ENCODE measurements around the gene MYOM1. TPM values are rescaled to one million over a fixed set of nuclear protein-coding genes. Genes with fewer than 3 reads are reported as not detected.
"Not testable (repeated sequence)": the region's sequence is repeated elsewhere in the genome, so short reads cannot be mapped to it uniquely, and the experiment has no call there.

MYOM1 gene
- total RNA-seq, 4 donors from 2014 or later: 13.3 to 31.7 (median 16.5) TPM

DNA sequence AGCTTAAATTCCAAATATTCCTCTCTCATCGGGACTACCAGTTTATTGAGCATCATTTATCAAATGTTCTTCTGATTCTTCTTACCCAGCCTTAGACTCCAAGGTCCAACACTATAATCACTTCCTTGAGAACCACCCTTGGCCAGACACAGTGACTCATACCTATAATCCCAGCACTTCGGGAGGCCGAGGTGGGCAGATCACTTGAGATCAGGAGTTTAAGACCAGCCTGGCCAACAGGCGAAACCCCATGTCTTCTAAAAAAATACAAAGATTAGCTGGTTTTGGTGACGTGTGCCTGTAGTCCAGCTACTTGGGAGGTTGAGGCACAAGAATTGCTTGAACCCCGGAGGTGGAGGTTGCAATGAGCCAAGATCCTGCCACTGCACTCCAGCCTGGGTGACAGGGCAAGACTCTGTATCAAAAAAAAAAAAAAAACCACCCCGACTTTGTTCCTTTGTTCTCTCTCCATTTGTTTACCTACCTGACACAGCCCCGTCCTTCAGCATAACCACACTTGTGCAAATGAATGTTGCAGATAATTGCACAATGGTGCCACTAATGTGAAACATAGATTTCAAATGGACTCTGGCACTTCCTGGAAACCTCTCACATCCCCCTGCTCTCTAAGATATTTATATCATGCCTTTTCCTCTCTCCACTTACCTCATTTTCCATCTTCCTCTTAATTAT is 167.9 kb downstream of the MYOM1 start:
- no peak for DNase-seq (ENCODE audit: extremely low spot score)
- intact Hi-C loops (cut with DNase I): no loop called here
- H3K4me1 ChIP-seq: no peaks in the 10 kb centered on the region
- H3K27me3 ChIP-seq: no peaks in the 10 kb centered on the region
- 80% methylated on average over 8 of the region's 8 CpGs for WGBS
- TF ChIP-seq, protein P1, sequence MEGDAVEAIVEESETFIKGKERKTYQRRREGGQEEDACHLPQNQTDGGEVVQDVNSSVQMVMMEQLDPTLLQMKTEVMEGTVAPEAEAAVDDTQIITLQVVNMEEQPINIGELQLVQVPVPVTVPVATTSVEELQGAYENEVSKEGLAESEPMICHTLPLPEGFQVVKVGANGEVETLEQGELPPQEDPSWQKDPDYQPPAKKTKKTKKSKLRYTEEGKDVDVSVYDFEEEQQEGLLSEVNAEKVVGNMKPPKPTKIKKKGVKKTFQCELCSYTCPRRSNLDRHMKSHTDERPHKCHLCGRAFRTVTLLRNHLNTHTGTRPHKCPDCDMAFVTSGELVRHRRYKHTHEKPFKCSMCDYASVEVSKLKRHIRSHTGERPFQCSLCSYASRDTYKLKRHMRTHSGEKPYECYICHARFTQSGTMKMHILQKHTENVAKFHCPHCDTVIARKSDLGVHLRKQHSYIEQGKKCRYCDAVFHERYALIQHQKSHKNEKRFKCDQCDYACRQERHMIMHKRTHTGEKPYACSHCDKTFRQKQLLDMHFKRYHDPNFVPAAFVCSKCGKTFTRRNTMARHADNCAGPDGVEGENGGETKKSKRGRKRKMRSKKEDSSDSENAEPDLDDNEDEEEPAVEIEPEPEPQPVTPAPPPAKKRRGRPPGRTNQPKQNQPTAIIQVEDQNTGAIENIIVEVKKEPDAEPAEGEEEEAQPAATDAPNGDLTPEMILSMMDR (IDR thresholded peaks at IDR 0.05): no peak
- TF ChIP-seq EP300 (IDR thresholded peaks at IDR 0.05) (no peak), POLR2A (IDR thresholded peaks at IDR 0.05; ENCODE audit: low read depth) (no peak), POLR2AphosphoS5 (IDR thresholded peaks at IDR 0.05) (no peak)
- no peaks in the 10 kb centered on the region for H3K9me3 ChIP-seq
- H3K27ac ChIP-seq (replicated peaks in 1 of 4): no peak overlapping the region
- no peaks in the 10 kb centered on the region for H3K36me3 ChIP-seq
- no peak overlapping the region for H3K4me3 ChIP-seq

DNA sequence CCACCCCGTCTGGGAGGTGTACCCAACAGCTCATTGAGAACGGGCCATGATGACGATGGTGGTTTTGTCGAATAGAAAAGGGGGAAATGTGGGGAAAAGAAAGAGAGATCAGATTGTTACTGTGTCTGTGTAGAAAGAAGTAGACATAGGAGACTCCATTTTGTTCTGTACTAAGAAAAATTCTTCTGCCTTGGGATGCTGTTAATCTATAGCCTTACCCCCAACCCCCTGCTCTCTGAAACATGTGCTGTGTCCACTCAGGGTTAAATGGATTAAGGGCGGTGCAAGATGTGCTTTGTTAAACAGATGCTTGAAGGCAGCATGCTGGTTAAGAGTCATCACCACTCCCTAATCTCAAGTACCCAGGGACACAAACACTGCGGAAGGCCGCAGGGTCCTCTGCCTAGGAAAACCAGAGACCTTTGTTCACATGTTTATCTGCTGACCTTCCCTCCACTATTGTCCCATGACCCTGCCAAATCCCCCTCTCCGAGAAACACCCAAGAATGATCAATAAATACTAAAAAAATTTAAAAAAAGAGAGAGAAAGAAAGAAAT is 169.8 kb downstream of the MYOM1 start:
- H3K27me3 ChIP-seq; intact Hi-C loops (cut with DNase I): not testable (repeated sequence)
- WGBS: 98% methylated on average over 3 of the region's 8 CpGs

DNA sequence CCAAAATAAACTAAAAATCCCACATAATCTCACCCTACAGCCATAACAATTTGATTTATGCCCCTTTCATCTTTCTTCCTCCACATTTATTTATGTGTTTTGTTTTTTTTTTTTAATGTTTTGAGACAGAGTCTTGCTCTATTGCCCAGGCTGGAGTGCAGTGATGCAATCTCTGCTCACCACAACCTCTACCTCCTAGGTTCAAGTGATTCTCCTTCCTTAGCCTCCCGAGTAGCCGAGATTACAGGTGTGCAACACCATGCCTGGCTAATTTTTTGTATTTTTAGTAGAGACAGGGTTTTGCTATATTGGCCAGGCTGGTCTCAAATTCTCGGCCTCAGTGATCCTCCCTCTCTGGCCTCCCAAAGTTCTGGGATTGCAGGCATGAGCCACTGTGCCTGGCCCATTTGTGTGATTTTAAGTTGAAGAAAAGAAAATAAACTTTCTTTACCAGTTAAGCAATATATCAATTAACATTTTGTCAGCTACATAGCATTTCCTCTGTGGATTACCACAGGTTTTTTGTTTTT is 170.9 kb downstream of the MYOM1 start:
- TF ChIP-seq POLR2A (IDR thresholded peaks at IDR 0.05; ENCODE audit: low read depth) (no peak), EP300 (IDR thresholded peaks at IDR 0.05) (no peak), POLR2AphosphoS5 (IDR thresholded peaks at IDR 0.05) (no peak)
- TF ChIP-seq, protein P1 (IDR thresholded peaks at IDR 0.05): no peak
- intact Hi-C loops (cut with DNase I): no loop called here

More for the DNA sequence above, 169.8 kb downstream of the MYOM1 start:
- not testable (repeated sequence) for H3K27ac ChIP-seq (replicated peaks in 1 of 4); H3K4me3 ChIP-seq; DNase-seq (ENCODE audit: extremely low spot score); H3K36me3 ChIP-seq; H3K4me1 ChIP-seq; H3K9me3 ChIP-seq

DNA sequence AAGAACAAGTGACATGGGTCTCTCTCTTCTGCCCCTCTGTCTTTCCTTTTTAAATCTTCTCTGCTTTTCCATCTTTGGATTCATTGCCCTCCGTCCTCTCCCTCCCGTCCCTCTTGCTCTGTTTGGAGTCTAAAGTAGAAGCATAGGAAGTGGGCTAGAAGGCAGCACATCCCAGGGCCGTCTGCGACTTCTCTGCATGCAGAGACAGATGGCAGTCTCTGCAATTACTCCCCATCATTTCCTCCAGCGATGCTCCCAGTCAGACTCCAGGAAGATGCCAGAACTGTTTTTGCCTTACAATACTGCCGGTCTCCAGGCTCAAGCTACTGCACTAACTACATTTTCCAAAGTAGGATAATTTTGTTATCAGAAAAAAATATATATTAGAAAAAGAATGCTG is 171.6 kb downstream of the MYOM1 start:
- no peaks in the 10 kb centered on the region for H3K9me3 ChIP-seq
- WGBS: 45% methylated on average over 6 of the region's 6 CpGs
- H3K27me3 ChIP-seq: no peaks in the 10 kb centered on the region
- DNase-seq (ENCODE audit: extremely low spot score): no peak
- no peaks in the 10 kb centered on the region for H3K36me3 ChIP-seq
- H3K27ac ChIP-seq (replicated peaks in 1 of 4): no peak overlapping the region
- TF ChIP-seq EP300 (IDR thresholded peaks at IDR 0.05): no peak
- no peak for TF ChIP-seq POLR2A (IDR thresholded peaks at IDR 0.05; ENCODE audit: low read depth)
- TF ChIP-seq, protein P1 (IDR thresholded peaks at IDR 0.05): no peak
- TF ChIP-seq POLR2AphosphoS5 (IDR thresholded peaks at IDR 0.05): no peak
- intact Hi-C loops (cut with DNase I): no loop called here
- no peak overlapping the region for H3K4me3 ChIP-seq
- H3K4me1 ChIP-seq: peaks cover 0 to 9% (median 5%) of the 10 kb centered on the region in 4 donors

More for the DNA sequence above, 170.9 kb downstream of the MYOM1 start:
- no peaks in the 10 kb centered on the region for H3K36me3 ChIP-seq
- H3K27me3 ChIP-seq: no peaks in the 10 kb centered on the region
- no peak for DNase-seq (ENCODE audit: extremely low spot score)
- H3K4me3 ChIP-seq: no peak overlapping the region
- no peaks in the 10 kb centered on the region for H3K9me3 ChIP-seq
- no peak overlapping the region for H3K27ac ChIP-seq (replicated peaks in 1 of 4)
- 89% methylated on average over 3 of the region's 3 CpGs for whole genome bisulfite sequencing
- H3K4me1 ChIP-seq: peaks cover 0 to 9% (median 5%) of the 10 kb centered on the region in 4 donors

DNA sequence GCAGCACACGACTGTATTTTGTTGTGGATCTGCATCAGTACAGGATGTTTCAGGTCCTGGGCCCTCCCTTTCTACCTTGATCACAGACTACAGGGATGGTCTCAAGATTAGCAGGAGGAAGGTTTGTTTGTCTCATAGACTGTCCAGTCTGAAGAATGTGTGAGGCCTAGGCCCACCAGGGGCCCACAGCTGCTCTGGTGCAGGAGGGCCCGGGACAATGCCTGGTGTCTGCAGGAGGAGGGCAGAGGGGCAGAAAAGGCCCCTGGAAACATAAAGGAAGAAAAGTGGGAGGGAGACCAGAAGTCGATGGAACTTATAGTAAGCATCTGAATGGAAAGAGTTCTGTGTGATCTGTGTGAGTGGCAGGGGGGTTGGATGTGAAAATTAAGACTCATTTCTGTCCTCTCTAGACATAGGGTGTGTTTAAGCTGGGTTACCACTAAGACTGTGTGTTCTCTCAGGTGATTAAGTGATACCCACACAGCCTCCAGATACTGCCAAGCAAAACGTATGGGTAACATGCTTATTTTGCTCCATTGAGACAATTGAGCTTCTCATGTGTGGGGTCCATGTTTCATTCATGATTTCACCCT is 173.5 kb downstream of the MYOM1 start:
- H3K9me3 ChIP-seq: no peaks in the 10 kb centered on the region
- peaks cover 0 to 9% (median 5%) of the 10 kb centered on the region in 4 donors for H3K4me1 ChIP-seq
- H3K27ac ChIP-seq (replicated peaks in 1 of 4): no peak overlapping the region
- no peaks in the 10 kb centered on the region for H3K27me3 ChIP-seq
- no peak overlapping the region for H3K4me3 ChIP-seq
- no peaks in the 10 kb centered on the region for H3K36me3 ChIP-seq
- intact Hi-C loops (cut with DNase I): no loop called here
- no peak for DNase-seq (ENCODE audit: extremely low spot score)
- WGBS: 86% methylated on average over 4 of the region's 4 CpGs
- no peak for TF ChIP-seq POLR2AphosphoS5 (IDR thresholded peaks at IDR 0.05)
- TF ChIP-seq, protein P1 (IDR thresholded peaks at IDR 0.05): no peak

Measured in esophagus muscularis mucosa (tissue), 4 donors.